SW 1271 (cell line): ENCODE data around the gene NOL4L.
"Not testable (repeated sequence)": the region's sequence is repeated elsewhere in the genome, so short reads cannot be mapped to it uniquely, and the experiment has no call there.

Experiments used
- DNase-seq, 2 experiments: peaks; one replicate each; lab custom pipeline; 2025; lab: John Stamatoyannopoulos, UW

Gene NOL4L

GRCh38 chr20:32596681-32597252 is 11.6 kb upstream of the NOL4L start:
- DNase-seq: no peak

GRCh38 chr20:32595143-32595542 is 10.0 kb upstream of the NOL4L start:
- DNase-seq: no peak

- not testable (repeated sequence) for DNase-seq
Observed at GRCh38 chr20:32594669-32595068, 9.5 kb upstream of the NOL4L start.

- no peak for DNase-seq
Observed at GRCh38 chr20:32594204-32594603, 9.1 kb upstream of the NOL4L start.

- DNase-seq: not testable (repeated sequence)
Observed at GRCh38 chr20:32592616-32593015, 7.5 kb upstream of the NOL4L start.

GRCh38 chr20:32592022-32592421 is 6.9 kb upstream of the NOL4L start:
- no peak for DNase-seq

GRCh38 chr20:32589769-32590168 is 4.6 kb upstream of the NOL4L start:
- DNase-seq: no peak

GRCh38 chr20:32589256-32589655 is 4.1 kb upstream of the NOL4L start:
- DNase-seq: peak; percentile 64 to 73

- no peak for DNase-seq
Observed at GRCh38 chr20:32588040-32588439, 2.9 kb upstream of the NOL4L start.

- DNase-seq: no peak
Observed at GRCh38 chr20:32586291-32586690, 1.2 kb upstream of the NOL4L start.

GRCh38 chr20:32585586-32586127 is 524 bp upstream of the NOL4L start:
- no peak for DNase-seq

GRCh38 chr20:32583581-32584070 is 1.5 kb downstream of the NOL4L start:
- DNase-seq: no peak

- no peak for DNase-seq
Observed at GRCh38 chr20:32582659-32583580, 2.2 kb downstream of the NOL4L start.

GRCh38 chr20:32581839-32582658 is 3.1 kb downstream of the NOL4L start:
- DNase-seq: no peak

GRCh38 chr20:32580970-32581838 is 3.9 kb downstream of the NOL4L start:
- no peak for DNase-seq

- DNase-seq: no peak
Observed at GRCh38 chr20:32580219-32580969, 4.7 kb downstream of the NOL4L start.

- DNase-seq: no peak
Observed at GRCh38 chr20:32578840-32579390, 6.2 kb downstream of the NOL4L start.

GRCh38 chr20:32578062-32578461 is 7.1 kb downstream of the NOL4L start:
- not testable (repeated sequence) for DNase-seq

- no peak for DNase-seq
Observed at GRCh38 chr20:32577657-32578056, 7.5 kb downstream of the NOL4L start.

GRCh38 chr20:32577023-32577422 is 8.1 kb downstream of the NOL4L start:
- DNase-seq: no peak
